DMS79 treated with DMSO at 0.1 percent for 48 hours (cell line): ENCODE results near the gene NETO2.
A peak's percentile ranks its signal among the peaks of the same experiment; 100 is the strongest.

Experiments used
- DNase-seq: peaks from one replicate; lab custom pipeline; 2025; lab: John Stamatoyannopoulos, UW

NETO2 gene

DNA sequence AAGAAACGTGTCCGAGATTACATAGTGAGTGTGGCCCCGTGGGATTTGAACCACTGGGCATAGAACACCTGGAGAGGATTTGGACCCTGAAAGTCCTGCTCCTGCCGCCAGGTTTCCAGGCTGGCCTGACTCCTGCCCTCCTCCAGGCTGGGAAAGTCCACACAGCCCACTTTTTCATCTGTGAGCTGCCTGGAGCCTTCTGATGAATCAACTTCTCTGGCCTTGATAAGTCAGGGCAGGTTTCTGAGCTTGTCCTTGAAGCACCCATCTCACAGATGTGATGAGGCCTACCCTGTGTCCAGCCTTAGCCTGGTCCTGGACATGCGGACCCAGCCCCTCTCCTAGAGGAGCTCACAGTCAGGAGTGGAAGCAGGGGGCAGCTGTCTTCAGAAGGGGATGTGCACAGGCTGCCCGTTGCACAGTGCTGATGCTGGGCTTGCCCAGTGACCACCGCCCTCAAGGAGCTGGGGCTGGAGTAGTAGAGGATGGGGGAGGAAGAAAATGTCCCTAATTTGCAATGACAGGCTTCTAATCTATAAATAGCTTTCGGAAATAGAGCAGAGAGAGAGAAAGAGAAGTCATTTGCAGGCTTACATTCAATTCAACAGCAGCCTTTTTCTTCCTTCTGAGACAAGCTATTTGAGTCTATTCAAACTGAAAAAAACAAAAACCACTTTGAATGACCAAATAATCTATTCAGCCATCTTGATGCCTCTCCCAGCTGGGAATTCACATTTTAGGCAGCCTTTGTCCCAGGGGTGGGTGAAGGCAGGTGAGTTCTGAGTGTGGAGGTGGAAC lies 96.8 kb downstream of the NETO2 start:
- DNase-seq = no peak

- peak; percentile 13 for DNase-seq
Measured at GRCh38 chr16:47045459-47045858, 98.3 kb downstream of the NETO2 start.

- no peak for DNase-seq
Measured at GRCh38 chr16:47045023-47045422, 98.7 kb downstream of the NETO2 start.

GRCh38 chr16:47043970-47044684 lies 99.6 kb downstream of the NETO2 start:
- no peak for DNase-seq

DNA sequence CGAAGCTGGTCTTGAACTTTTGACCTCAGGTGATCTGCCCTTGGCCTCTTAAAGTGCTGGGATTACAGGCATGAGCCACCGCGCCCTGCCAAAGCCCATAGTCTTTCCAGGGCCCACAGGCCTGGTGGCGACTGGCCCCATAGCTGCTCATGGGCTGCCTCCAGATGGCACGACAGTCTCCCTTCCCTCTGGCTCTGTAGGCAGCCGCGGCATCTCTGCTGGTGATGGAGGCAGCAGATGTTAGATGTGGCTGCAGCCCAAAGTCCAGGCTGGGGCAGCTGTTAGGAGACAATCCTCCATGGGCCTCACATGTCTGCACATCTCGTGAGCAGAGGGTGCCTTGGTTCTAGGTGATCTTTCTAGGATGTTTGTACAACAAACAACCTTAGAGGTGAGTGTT lies 100.5 kb downstream of the NETO2 start:
- no peak for DNase-seq

DNA sequence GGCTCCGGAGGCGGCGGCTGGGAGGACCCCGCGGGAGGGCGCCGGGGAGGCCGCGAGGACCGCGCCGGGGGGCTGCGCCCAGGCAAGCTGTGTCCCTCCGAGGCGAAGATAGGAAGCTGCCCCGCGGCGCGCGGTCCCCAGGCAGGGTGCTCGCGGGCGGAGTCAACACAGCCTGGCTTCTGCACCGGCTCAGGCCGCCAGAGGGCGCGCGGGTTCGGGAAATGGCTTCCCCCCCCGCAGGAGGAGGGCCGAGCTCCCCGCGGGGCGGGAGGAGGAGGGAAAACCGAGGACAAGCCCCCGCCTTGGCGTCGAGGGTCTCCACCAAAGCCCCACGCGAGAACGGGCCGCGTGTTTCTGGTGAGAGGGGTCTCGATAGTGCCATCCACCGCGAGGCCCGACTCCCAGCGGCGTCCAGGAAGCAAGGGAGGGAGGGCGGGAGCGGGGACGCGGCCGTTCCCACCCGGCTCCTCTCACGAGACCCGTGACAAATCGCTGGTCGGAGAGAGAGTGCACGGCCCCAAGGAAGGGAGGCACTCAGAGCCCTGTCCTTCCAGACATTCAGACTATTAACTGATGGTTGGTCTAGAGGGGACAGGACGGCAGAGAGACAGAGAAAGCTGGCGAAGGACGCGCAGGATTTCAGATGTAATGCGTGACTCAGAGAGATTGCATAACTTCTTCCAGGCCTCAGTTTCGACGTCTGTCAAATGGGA lies 105.8 kb downstream of the NETO2 start:
- peak; percentile 11 for DNase-seq

GRCh38 chr16:47037396-47037745 lies 106.4 kb downstream of the NETO2 start:
- DNase-seq = no peak

- DNase-seq = no peak
Measured at GRCh38 chr16:47036201-47036600, 107.5 kb downstream of the NETO2 start.

DNA sequence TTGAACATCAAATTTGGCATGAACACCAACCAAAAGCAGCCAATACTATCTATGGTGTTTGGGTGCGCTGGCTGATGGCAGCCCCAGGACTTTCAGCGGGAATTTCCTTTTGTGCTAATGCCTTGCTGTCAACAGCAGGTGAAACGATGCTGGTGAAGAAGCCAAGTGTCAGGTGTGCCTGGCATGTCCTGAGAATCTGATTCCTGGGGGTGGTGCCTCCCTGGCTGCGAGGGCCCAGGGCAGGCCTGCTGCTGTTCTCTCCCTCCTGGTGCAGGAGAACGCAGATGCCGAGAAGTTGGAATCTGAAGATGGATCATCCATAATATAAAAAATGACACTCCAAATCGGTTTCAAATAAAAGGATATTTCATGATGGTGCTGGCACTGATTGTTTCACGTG lies 108.3 kb downstream of the NETO2 start:
- DNase-seq = no peak

DNA sequence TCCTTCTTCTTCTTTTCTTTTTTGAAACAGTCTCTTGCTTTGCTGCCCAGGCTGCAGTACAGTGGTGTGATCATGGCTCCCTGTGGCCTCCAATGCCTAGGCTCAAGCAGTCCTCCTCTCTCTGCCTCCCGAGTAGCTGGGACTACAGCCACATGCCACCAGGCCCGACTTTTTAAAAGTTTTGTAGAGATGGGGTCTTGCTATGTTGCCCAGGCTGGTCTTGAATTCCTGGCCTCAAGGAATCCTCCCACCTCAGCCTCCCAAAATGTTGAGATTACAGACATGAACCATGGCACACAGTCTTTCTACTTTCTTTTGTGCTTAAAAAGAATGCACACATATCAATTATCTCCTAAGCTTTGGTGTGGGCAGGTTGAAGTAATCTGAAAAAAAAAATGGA lies 109.3 kb downstream of the NETO2 start:
- no peak for DNase-seq

- DNase-seq = no peak
Measured at GRCh38 chr16:47033176-47033575, 110.6 kb downstream of the NETO2 start.

DNA sequence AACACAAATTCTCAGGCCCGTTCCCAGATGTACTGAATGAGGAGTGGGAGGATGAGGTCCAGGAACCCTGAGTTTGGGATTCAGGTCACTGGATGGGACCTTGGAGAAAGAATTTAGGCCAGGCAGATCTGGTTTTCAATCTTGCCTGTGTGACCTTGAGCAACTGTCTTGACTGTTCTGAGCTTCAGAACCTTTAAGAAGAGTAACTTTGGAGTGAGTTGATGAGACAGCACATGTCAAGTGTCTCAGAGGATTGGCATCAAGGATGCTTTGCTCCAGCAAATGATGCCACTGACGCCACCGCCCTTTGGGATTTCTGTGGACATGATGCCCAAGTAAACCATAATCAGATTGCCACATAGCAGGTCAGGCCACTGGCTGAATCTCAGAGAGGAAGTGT lies 114.0 kb downstream of the NETO2 start:
- no peak for DNase-seq

- peak; percentile 9 for DNase-seq
Measured at GRCh38 chr16:47028767-47029377, 114.9 kb downstream of the NETO2 start.
